K562 (cell line): ENCODE measurements around the gene AQP1. TPM values are rescaled to one million over a fixed set of nuclear protein-coding genes. Genes with fewer than 3 reads are reported as not detected.

Source experiments
- ATAC-seq: fragments of 200-7000 bp; cut with Tn5 transposase; 3 replicates; pipeline ENCODE4 v1.9.1; 2020; ENCODE audit warnings: moderate library complexity
- BruUV-seq: library from RNA; stranded (reverse); fragments of 400-500 nt; replicated peaks from 2 replicates; lab custom pipeline; 2021; lab: Mats Ljungman, UMichigan
- CTCF ChIA-PET: fragments of 300-600 bp; formaldehyde crosslinking; extraction: SDS; loops from one replicate; lab custom pipeline; 2021; ENCODE audit warnings: low intra/inter-chr PET ratio; lab: Yijun Ruan, JAX
- POLR2A ChIA-PET: fragments of 300-600, 350-650 bp; sonication (Branson Sonifier 250); formaldehyde crosslinking; extraction: SDS; loops from one replicate; lab custom pipeline; 2021; ENCODE audit warnings: antibody characterized with exemption, inconsistent platforms; lab: Yijun Ruan, JAX
- DNase-seq, 4 experiments: peaks; one replicate each; pipeline versions ENCODE4 v3.0.0 to v3.0.0-alpha.2; 2011 to 2018; ENCODE audit warnings: low spot score in 3 of 4, mixed read lengths in 3 of 4; ENCODE audit errors: extremely low read depth in 1 of 4
- FAIRE-seq: peaks from 2 replicates; lab custom pipeline; 2011; peaks lifted over from hg19 to GRCh38; lab: Jason Lieb, UNC
- H2AFZ ChIP-seq: 2 replicates; pipeline ENCODE4 v1.6.0; 2011; ENCODE audit warnings: low read depth, low read length, control low read depth, inconsistent platforms
- H3K27ac ChIP-seq: fragments of 200-600 bp; 3 replicates; pipeline ENCODE4 v1.8.0; 2011; ENCODE audit warnings: low read depth, mild to moderate bottlenecking, control low read depth, inconsistent platforms, low read length, moderate library complexity, mixed read lengths; ENCODE audit errors: extremely low read depth
- H3K27me3 ChIP-seq, 2 experiments: fragments of 300-600 bp in 1 of 2; 2 replicates in 1 of 2; 3 replicates in 1 of 2; pipeline versions ENCODE4 v1.6.0 to v1.8.0; 2011; ENCODE audit warnings: inconsistent platforms in 2 of 2, low read length in 2 of 2, mild to moderate bottlenecking in 1 of 2, mixed read lengths in 1 of 2, moderate library complexity in 1 of 2; ENCODE audit not compliant: control insufficient read depth in 2 of 2, insufficient read depth in 2 of 2
- H3K36me3 ChIP-seq: fragments of 300-600 bp; 3 replicates; pipeline ENCODE4 v1.8.0; 2011; ENCODE audit warnings: mild to moderate bottlenecking, low read length, inconsistent platforms; ENCODE audit not compliant: control insufficient read depth, insufficient read depth
- H3K4me1 ChIP-seq, 2 experiments: fragments of 200-600 bp in 1 of 2; replicated peaks in 1 of 2; 2 replicates in 1 of 2; 3 replicates in 1 of 2; pipeline versions ENCODE4 v1.5.1 to v1.8.0; 2011; ENCODE audit warnings: inconsistent platforms in 2 of 2, low read length in 2 of 2, mild to moderate bottlenecking in 1 of 2, mixed read lengths in 1 of 2, moderate library complexity in 1 of 2; ENCODE audit not compliant: control insufficient read depth in 2 of 2, insufficient read depth in 2 of 2
- H3K4me2 ChIP-seq: 2 replicates; pipeline ENCODE4 v1.6.1; 2011; ENCODE audit warnings: low read length, control low read depth, inconsistent platforms, mixed read lengths; ENCODE audit not compliant: insufficient read depth
- H3K4me3 ChIP-seq: fragments of 200-600 bp; sonication (generic), shearing (Covaris generic); 2 replicates; pipeline ENCODE4 v1.5.1; 2016; ENCODE audit warnings: control low read depth, inconsistent platforms
- H3K79me2 ChIP-seq: fragments of 200-600 bp; 3 replicates; pipeline ENCODE4 v1.8.0; 2011; ENCODE audit warnings: low read length, inconsistent platforms; ENCODE audit not compliant: control insufficient read depth, insufficient read depth
- H3K9ac ChIP-seq, 2 experiments: 2 replicates each; pipeline versions ENCODE4 v1.6.0 to v1.6.1; 2011; ENCODE audit warnings: low read depth in 2 of 2, low read length in 2 of 2, control low read depth in 1 of 2, inconsistent platforms in 1 of 2, mild to moderate bottlenecking in 1 of 2, mixed read lengths in 1 of 2; ENCODE audit not compliant: insufficient read depth in 1 of 2
- H3K9me1 ChIP-seq: one replicate; pipeline ENCODE4 v1.6.0; 2011; ENCODE audit warnings: inconsistent platforms, mild to moderate bottlenecking, low read length, moderate library complexity; ENCODE audit not compliant: control insufficient read depth, insufficient read depth
- H3K9me3 ChIP-seq: replicated peaks from 2 replicates; pipeline ENCODE4 v1.5.1; 2011; ENCODE audit warnings: low read depth, low read length, inconsistent platforms; ENCODE audit not compliant: control insufficient read depth, insufficient read depth
- H4K20me1 ChIP-seq: replicated peaks from 2 replicates; pipeline ENCODE4 v1.6.1; 2011; ENCODE audit warnings: low read length, inconsistent platforms, mixed read lengths; ENCODE audit not compliant: control insufficient read depth, insufficient read depth
- BMI1 ChIP-seq: fragments of 150-350 bp; IDR thresholded peaks from 2 replicates; pipeline ENCODE4 v1.6.1; 2014; ENCODE audit warnings: low read length
- HMG20B ChIP-seq: fragments of 250-450 bp; sonication (Bioruptor Pico); IDR thresholded peaks from 2 replicates; pipeline ENCODE4 v1.5.0; 2021; ENCODE audit warnings: mild to moderate bottlenecking
- HOMEZ ChIP-seq: fragments of 250-450 bp; sonication (Bioruptor Pico); IDR thresholded peaks from 2 replicates; pipeline ENCODE4 v1.4.0; 2020; ENCODE audit warnings: mild to moderate bottlenecking, moderate library complexity
- IFI16 ChIP-seq: fragments of 250-450 bp; sonication (Bioruptor Pico); IDR thresholded peaks from 2 replicates; pipeline ENCODE4 v2.1.2; 2022; ENCODE audit warnings: mild to moderate bottlenecking, inconsistent platforms
- NFIC ChIP-seq: fragments of 450-650 bp; IDR thresholded peaks from 2 replicates; pipeline ENCODE4 v1.6.1; 2017; ENCODE audit warnings: mild to moderate bottlenecking, inconsistent platforms
- NRF1 ChIP-seq, 2 experiments: fragments of 450-650 bp; IDR thresholded peaks in 1 of 2; conservative IDR thresholded peaks in 1 of 2; 2 replicates each; pipeline ENCODE4 v1.6.1; 2014; ENCODE audit warnings: mild to moderate bottlenecking in 2 of 2
- SPI1 ChIP-seq: IDR thresholded peaks from 2 replicates; pipeline ENCODE4 v1.6.1; 2011; ENCODE audit warnings: low read depth, low read length, control low read depth, borderline replicate concordance
- TBL1XR1 ChIP-seq, 2 experiments: IDR thresholded peaks; 2 replicates each; pipeline ENCODE4 v1.6.1; 2012; ENCODE audit warnings: improper control_type of control experiment in 2 of 2, low read length in 2 of 2, mild to moderate bottlenecking in 1 of 2
- ZFP30 ChIP-seq: fragments of 250-450 bp; sonication (Bioruptor Pico); IDR thresholded peaks from 2 replicates; pipeline ENCODE4 v1.8.0; 2022; ENCODE audit warnings: moderate library complexity, mild to moderate bottlenecking, inconsistent platforms, borderline replicate concordance
- ZNF282 ChIP-seq: sonication (generic); formaldehyde crosslinking; IDR thresholded peaks from 2 replicates; pipeline ENCODE4 v1.8.1; 2023; ENCODE audit warnings: missing genetic modification reagents
- ZNF347 ChIP-seq: fragments of 450-650 bp; formaldehyde crosslinking; IDR thresholded peaks from 2 replicates; pipeline ENCODE4 v1.4.0; 2020; ENCODE audit warnings: low read depth, mild to moderate bottlenecking, moderate library complexity
- ZNF551 ChIP-seq: fragments of 250-450 bp; sonication (Bioruptor Pico); IDR thresholded peaks from 2 replicates; pipeline ENCODE4 v1.5.0; 2021; ENCODE audit warnings: mild to moderate bottlenecking, moderate library complexity
- WGBS: fragments of 100-300 bp; shearing (Covaris generic); methylation state at CpG from one replicate; pipeline ENCODE4 v1.1.6; 2016; ENCODE audit warnings: low coverage, mixed read lengths; ENCODE audit not compliant: insufficient coverage; ENCODE audit errors: missing lambda C conversion rate; 5-methylcytosine and 5-hydroxymethylcytosine counted together
- in situ Hi-C: fragments of 300-500 bp; cut with MboI; formaldehyde crosslinking; loops from 4 replicates; pipeline ENCODE4 v1.15.0; 2018; ENCODE audit warnings: inconsistent platforms, mixed read lengths
- intact Hi-C: fragments of 100-400 bp; cut with micrococcal nuclease; formaldehyde crosslinking; loops from 2 replicates; pipeline ENCODE4 v1.14.2; 2022
- polyA plus RNA-seq, 8 experiments: library from polyadenylated mRNA; depleted of rRNA in 4 of 8; stranded (reverse) in 5 of 8; unstranded in 3 of 8; fragments of >200 nt; fragmentation: Nextera tagmentation in 2 of 8; fragmentation: Illumina TruSeq in 1 of 8; extraction: Ambion mirVana in 2 of 8; extraction: Trizol in 1 of 8; gene quantifications; 2 replicates each; pipeline versions ENCODE4 v1.2.1 to v1.2.3, GENCODE V29; 2011 to 2014; ENCODE audit warnings: inconsistent platforms in 1 of 8, missing spikeins in 1 of 8
- total RNA-seq, 7 experiments: library from RNA; depleted of rRNA in 6 of 7; stranded (reverse); fragments of >200 nt in 6 of 7; fragmentation: Illumina TruSeq in 2 of 7; extraction: Trizol in 2 of 7; gene quantifications; 2 replicates each; pipeline versions ENCODE4 v1.2.1 to v1.2.3, GENCODE V29; 2011 to 2021; ENCODE audit warnings: low replicate concordance in 1 of 7
- TF ChIP-seq, protein P1 (sequence below), 2 experiments: fragments of 250-450 bp in 1 of 2; fragments of 450-650 bp in 1 of 2; sonication (Bioruptor Pico) in 1 of 2; IDR thresholded peaks; 2 replicates each; pipeline versions ENCODE4 v1.6.1 to v1.8.0; 2016 to 2021; ENCODE audit warnings: mild to moderate bottlenecking in 2 of 2, moderate library complexity in 2 of 2, missing compliant biosample characterization in 1 of 2, missing genetic modification characterization in 1 of 2

AQP1 gene
- total and polyA plus RNA-seq, 9 of the 15 experiments (the other 6 are each of a cell fraction or from before 2014, with no cell fraction given), result 0.18 to 12.6 (median 4.1) TPM

- Histone ChIP-seq H3K27me3 (peaks cover 9 to 62% of the 10 kb centered on the region in 2 experiments), H2AFZ (no peak overlapping the region), H3K9ac (no peak overlapping the region), H3K27ac (no peak overlapping the region), H3K36me3 (no peaks in the 10 kb centered on the region), H3K4me3 (no peak overlapping the region), H3K4me1 (peaks cover 0 to 10% of the 10 kb centered on the region in 2 experiments; a peak in 1 of 5 replicates), H4K20me1 (no peaks in the 10 kb centered on the region), H3K4me2 (no peak overlapping the region), H3K9me1 (no peaks in the 10 kb centered on the region), H3K79me2 (no peaks in the 10 kb centered on the region; the same call in 2 of the 3 replicates), H3K9me3 (no peaks in the 10 kb centered on the region)
- ChIA-PET CTCF (no interaction called here), POLR2A (interaction anchor here (0.5 to 0.7 kb wide), 2 partner anchors 173 to 221 kb away, joined by 3 to 4 read pairs; no protein-coding TSS in a partner anchor)
- peak; percentile 66 for TF ChIP-seq SPI1
- TF ChIP-seq BMI1, result no peak
- ATAC-seq, result no peak
- 7% methylated on average over 2 of the region's 2 CpGs for WGBS
- BruUV-seq, result no TSS peak
- intact Hi-C loops, result no loop called here
- no peak for DNase-seq
- in situ Hi-C loops, result no loop called here
- no peak for FAIRE-seq
Observed at GRCh38 chr7:30968294-30968693, 56.6 kb downstream of the AQP1 start.

GRCh38 chr7:30968747-30969603 lies 57.3 kb downstream of the AQP1 start:
- no TSS peak for BruUV-seq
- H3K4me2 ChIP-seq, result no peak overlapping the region
- in situ Hi-C loops (no loop called here), intact Hi-C loops (no loop called here)
- H3K9ac ChIP-seq, result no peak overlapping the region
- peaks cover 5 to 55% of the 10 kb centered on the region in 2 experiments; a peak in 4 of 5 replicates for H3K27me3 ChIP-seq
- no peaks in the 10 kb centered on the region for H3K36me3 ChIP-seq
- no peak overlapping the region for H2AFZ ChIP-seq
- H3K9me3 ChIP-seq, result no peaks in the 10 kb centered on the region
- POLR2A ChIA-PET, result interaction anchor here (0.8 kb wide), 1 partner anchor 195 kb away, joined by 3 read pairs; no protein-coding TSS in a partner anchor
- ATAC-seq (no peak), FAIRE-seq (no peak), DNase-seq (peak in 1 of 4 experiments; percentile 2)
- CTCF ChIA-PET, result no interaction called here
- 0% methylated on average over 7 of the region's 7 CpGs for WGBS
- no peaks in the 10 kb centered on the region for H3K9me1 ChIP-seq
- no peaks in the 10 kb centered on the region for H4K20me1 ChIP-seq
- H3K27ac ChIP-seq, result no peak overlapping the region
- H3K79me2 ChIP-seq, result no peaks in the 10 kb centered on the region; the same call in 2 of the 3 replicates
- no peak overlapping the region for H3K4me3 ChIP-seq
- H3K4me1 ChIP-seq, result peaks cover 0 to 10% of the 10 kb centered on the region in 2 experiments; a peak in 1 of 5 replicates
- TF ChIP-seq ZNF551 (CRISPR knock-in tag) (no peak), ZNF347 (no peak), IFI16 (CRISPR knock-in tag) (no peak), NFIC (no peak), ZFP30 (CRISPR knock-in tag) (no peak), HMG20B (CRISPR knock-in tag) (no peak), ZNF282 (no peak), HOMEZ (CRISPR knock-in tag) (no peak), TBL1XR1 (IDR thresholded peaks at IDR 0.05; ENCODE audit: low read length in 2 of 2) (no peak), NRF1 (conservative IDR thresholded peaks at IDR 0.05 in 1 of 2, IDR thresholded peaks at IDR 0.05 in 1 of 2) (no peak)
- TF ChIP-seq, protein P1, sequence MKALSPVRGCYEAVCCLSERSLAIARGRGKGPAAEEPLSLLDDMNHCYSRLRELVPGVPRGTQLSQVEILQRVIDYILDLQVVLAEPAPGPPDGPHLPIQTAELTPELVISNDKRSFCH (CRISPR knock-in tag; IDR thresholded peaks at IDR 0.05), result no peak
- TF ChIP-seq, protein P1 (tag; IDR thresholded peaks at IDR 0.05), result no peak
